CD4-positive, alpha-beta T cell (primary cell): ENCODE measurements around the gene TSR3. TPM values are rescaled to one million over a fixed set of nuclear protein-coding genes. Genes with fewer than 3 reads are reported as not detected.
A peak's percentile ranks its signal among the peaks of the same experiment; 100 is the strongest.

Experiments
- ATAC-seq: fragments of 200-7000 bp; cut with Tn5 transposase; one replicate; pipeline ENCODE4 v1.10.0; 2022; ENCODE audit warnings: mild to moderate bottlenecking; ENCODE audit not compliant: poor library complexity
- CTCF ChIA-PET: fragments of 350-600 bp; sonication (Branson Sonifier 250); formaldehyde crosslinking; loops from one replicate; lab custom pipeline; 2021; ENCODE audit warnings: antibody characterized with exemption, inconsistent platforms; lab: Charles Lee
- POLR2A ChIA-PET: fragments of 350-600 bp; sonication (Branson Sonifier 250); formaldehyde crosslinking; loops from one replicate; lab custom pipeline; 2021; ENCODE audit warnings: antibody characterized with exemption, inconsistent platforms; lab: Charles Lee
- DNase-seq, 14 experiments: peaks; one replicate each; pipeline ENCODE4 v3.0.0-alpha.2; 2013 to 2020; ENCODE audit warnings: mixed read lengths in 2 of 14
- H3K27ac ChIP-seq, 2 donors: one replicate each; pipeline versions ENCODE4 v1.5.1 to v1.7.0; 2013; ENCODE audit warnings: low read length in 2 of 2, low read depth in 1 of 2, mild to moderate bottlenecking in 1 of 2
- H3K27me3 ChIP-seq, 2 experiments: 1 replicate in 1 of 2; 2 replicates in 1 of 2; pipeline versions ENCODE4 v1.6.1 to v1.7.0; 2013; ENCODE audit warnings: low read length in 2 of 2, control low read depth in 1 of 2, mild to moderate bottlenecking in 1 of 2, moderate library complexity in 1 of 2; ENCODE audit not compliant: insufficient read depth in 2 of 2, control insufficient read depth in 1 of 2
- H3K36me3 ChIP-seq: one replicate; pipeline ENCODE4 v1.6.1; 2013; ENCODE audit warnings: low read length, control low read depth; ENCODE audit not compliant: insufficient read depth
- H3K4me1 ChIP-seq: one replicate; pipeline ENCODE4 v1.6.1; 2013; ENCODE audit warnings: low read length, control low read depth; ENCODE audit not compliant: insufficient read depth
- H3K4me3 ChIP-seq: one replicate; pipeline ENCODE4 v1.5.1; 2013; ENCODE audit warnings: mild to moderate bottlenecking, low read length, moderate library complexity
- H3K9me3 ChIP-seq, 2 experiments: 1 replicate in 1 of 2; 2 replicates in 1 of 2; pipeline versions ENCODE4 v1.6.1 to v1.7.0; 2013; ENCODE audit warnings: low read length in 2 of 2, mild to moderate bottlenecking in 2 of 2, control low read depth in 1 of 2, moderate library complexity in 1 of 2; ENCODE audit not compliant: control insufficient read depth in 1 of 2, insufficient read depth in 1 of 2
- H3K27ac Mint-ChIP-seq: one replicate; pipeline ENCODE4 v1.8.0; 2020; ENCODE audit warnings: mixed read lengths
- H3K27me3 Mint-ChIP-seq: one replicate; pipeline ENCODE4 v1.8.0; 2021; ENCODE audit warnings: mixed read lengths
- H3K36me3 Mint-ChIP-seq: one replicate; pipeline ENCODE4 v1.8.0; 2021; ENCODE audit warnings: low read depth, mixed read lengths
- H3K4me1 Mint-ChIP-seq: one replicate; pipeline ENCODE4 v1.8.0; 2021; ENCODE audit warnings: low read depth, mixed read lengths
- H3K4me3 Mint-ChIP-seq: one replicate; pipeline ENCODE4 v1.8.0; 2020; ENCODE audit warnings: mild to moderate bottlenecking, mixed read lengths
- H3K9me3 Mint-ChIP-seq: one replicate; pipeline ENCODE4 v1.8.0; 2020; ENCODE audit warnings: mixed read lengths
- CTCF ChIP-seq: fragments of 200-600 bp; IDR thresholded peaks from one replicate; pipeline ENCODE4 v1.8.0; 2022; ENCODE audit warnings: antibody characterized with exemption, mild to moderate bottlenecking
- intact Hi-C, 2 experiments: fragments of 100-400 bp; cut with DNase I in 1 of 2; cut with micrococcal nuclease in 1 of 2; formaldehyde crosslinking; loops; one replicate each; pipeline versions ENCODE4 v1.15.1 to v1.9.0; 2023 to 2025; cut with DNase I, micrococcal nuclease
- total RNA-seq, 174 experiments: library from RNA in 2 of 174; stranded (reverse) in 2 of 174; gene quantifications; one replicate each; pipeline ENCODE4 v1.2.3 and lab custom pipeline; 2021 to 2026

TSR3 gene
- total RNA-seq, 2 experiments from 2014 or later = 19.9 to 21.4 TPM

GRCh38 chr16:1322407-1322806 lies 29.3 kb downstream of the TSR3 start:
- H3K4me3 Mint-ChIP-seq = no peak overlapping the region
- intact Hi-C loops = no loop called here
- no peak for TF ChIP-seq CTCF
- H3K36me3 Mint-ChIP-seq = peaks cover 55% of the 10 kb centered on the region
- Histone ChIP-seq H3K4me3 (no peak overlapping the region), H3K27ac (no peak overlapping the region), H3K4me1 (no peaks in the 10 kb centered on the region), H3K27me3 (no peaks in the 10 kb centered on the region), H3K36me3 (peaks cover 78% of the 10 kb centered on the region), H3K9me3 (no peaks in the 10 kb centered on the region)
- no peaks in the 10 kb centered on the region for H3K9me3 Mint-ChIP-seq
- ChIA-PET CTCF (no interaction called here), POLR2A (no interaction called here)
- H3K27me3 Mint-ChIP-seq = no peaks in the 10 kb centered on the region
- no peak for DNase-seq
- no peaks in the 10 kb centered on the region for H3K4me1 Mint-ChIP-seq
- no peak for ATAC-seq
- H3K27ac Mint-ChIP-seq = no peak overlapping the region

GRCh38 chr16:1320658-1321240 lies 30.9 kb downstream of the TSR3 start:
- no peaks in the 10 kb centered on the region for H3K4me1 Mint-ChIP-seq
- no peak overlapping the region for H3K27ac ChIP-seq
- H3K4me3 Mint-ChIP-seq = no peak overlapping the region
- H3K27me3 Mint-ChIP-seq = no peaks in the 10 kb centered on the region
- POLR2A ChIA-PET = no interaction called here
- H3K9me3 ChIP-seq = no peaks in the 10 kb centered on the region
- DNase-seq = peak in 1 of 14 experiments; percentile 13
- H3K27me3 ChIP-seq = no peaks in the 10 kb centered on the region
- H3K36me3 Mint-ChIP-seq = peaks cover 66% of the 10 kb centered on the region
- no peaks in the 10 kb centered on the region for H3K9me3 Mint-ChIP-seq
- H3K4me1 ChIP-seq = no peaks in the 10 kb centered on the region
- H3K36me3 ChIP-seq = peaks cover 90% of the 10 kb centered on the region
- no peak overlapping the region for H3K4me3 ChIP-seq
- intact Hi-C loops = no loop called here
- TF ChIP-seq CTCF = no peak
- ATAC-seq = no peak
- no peak overlapping the region for H3K27ac Mint-ChIP-seq
- CTCF ChIA-PET = no interaction called here

DNA sequence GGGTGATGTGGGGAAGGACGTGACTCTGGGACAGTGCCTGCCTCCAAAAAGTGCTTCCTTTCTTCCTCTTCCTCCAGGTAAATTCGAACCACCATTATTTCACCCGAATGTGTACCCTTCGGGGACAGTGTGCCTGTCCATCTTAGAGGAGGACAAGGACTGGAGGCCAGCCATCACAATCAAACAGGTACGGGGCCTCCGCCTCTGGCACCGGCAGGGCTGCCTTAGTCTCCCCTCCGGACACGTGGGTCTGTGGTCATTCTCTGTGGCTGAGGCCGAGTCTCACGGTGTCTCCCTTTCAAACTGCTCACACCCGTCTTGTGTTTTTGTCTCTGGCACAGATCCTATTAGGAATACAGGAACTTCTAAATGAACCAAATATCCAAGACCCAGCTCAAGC lies 31.6 kb downstream of the TSR3 start:
- Mint-ChIP-seq H3K4me1 (no peaks in the 10 kb centered on the region), H3K9me3 (no peaks in the 10 kb centered on the region), H3K27me3 (no peaks in the 10 kb centered on the region), H3K36me3 (peaks cover 69% of the 10 kb centered on the region), H3K4me3 (no peak overlapping the region), H3K27ac (no peak overlapping the region)
- H3K27me3 ChIP-seq = no peaks in the 10 kb centered on the region
- POLR2A ChIA-PET = no interaction called here
- no peaks in the 10 kb centered on the region for H3K9me3 ChIP-seq
- H3K36me3 ChIP-seq = peaks cover 90% of the 10 kb centered on the region
- no peak overlapping the region for H3K4me3 ChIP-seq
- DNase-seq = peak in 1 of 14 experiments; percentile 9
- no peak for ATAC-seq
- TF ChIP-seq CTCF = no peak
- no peak overlapping the region for H3K27ac ChIP-seq
- H3K4me1 ChIP-seq = peaks cover under 1% of the 10 kb centered on the region
- CTCF ChIA-PET = no interaction called here
- intact Hi-C loops = no loop called here
